Calu3 (cell line): ENCODE data around the gene NSMCE1. TPM values are rescaled to one million over a fixed set of nuclear protein-coding genes. Genes with fewer than 3 reads are reported as not detected.

ENCODE experiments used
- BruUV-seq: library from RNA; stranded (reverse); fragments of 400-500 nt; replicated peaks from 2 replicates; lab custom pipeline; 2021; lab: Mats Ljungman, UMichigan
- CTCF ChIA-PET: fragments of 300-600 bp; sonication (Branson Sonifier 250); formaldehyde crosslinking; loops from one replicate; lab custom pipeline; 2022; ENCODE audit warnings: antibody characterized with exemption; lab: Charles Lee
- DNase-seq: peaks from one replicate; pipeline ENCODE4 v3.0.0; 2022
- H3K27ac Mint-ChIP-seq: one replicate; pipeline ENCODE4 v1.8.0; 2022; ENCODE audit warnings: mixed read lengths; ENCODE audit not compliant: unreplicated experiment
- H3K27me3 Mint-ChIP-seq: one replicate; pipeline ENCODE4 v1.8.0; 2022; ENCODE audit warnings: mixed read lengths; ENCODE audit not compliant: unreplicated experiment
- H3K36me3 Mint-ChIP-seq: one replicate; pipeline ENCODE4 v1.8.0; 2022; ENCODE audit warnings: mild to moderate bottlenecking, moderate library complexity, mixed read lengths; ENCODE audit not compliant: insufficient read depth, unreplicated experiment
- H3K4me1 Mint-ChIP-seq: one replicate; pipeline ENCODE4 v1.8.0; 2022; ENCODE audit warnings: mild to moderate bottlenecking, low read depth, mixed read lengths; ENCODE audit not compliant: unreplicated experiment
- H3K4me3 Mint-ChIP-seq: one replicate; pipeline ENCODE4 v1.8.0; 2022; ENCODE audit warnings: mild to moderate bottlenecking, low read depth, moderate library complexity, mixed read lengths; ENCODE audit not compliant: unreplicated experiment
- H3K9me3 Mint-ChIP-seq: one replicate; pipeline ENCODE4 v1.8.0; 2022; ENCODE audit warnings: low read depth, mixed read lengths; ENCODE audit not compliant: unreplicated experiment
- CTCF ChIP-seq: fragments of 200-600 bp; IDR thresholded peaks from one replicate; pipeline ENCODE4 v1.8.0; 2022; ENCODE audit warnings: antibody characterized with exemption; ENCODE audit not compliant: unreplicated experiment
- intact Hi-C: fragments of 100-400 bp; cut with micrococcal nuclease; formaldehyde crosslinking; loops from one replicate; pipeline ENCODE4 v1.10.0; 2022; ENCODE audit not compliant: unreplicated experiment
- total RNA-seq: library from RNA; stranded (reverse); gene quantifications from 2 replicates; pipeline ENCODE4 v1.2.3, GENCODE V29; 2022

Gene NSMCE1
- total RNA-seq, 1 experiment from 2014 or later: 83.2 TPM

- Mint-ChIP-seq H3K36me3 (peaks cover 34% of the 10 kb centered on the region), H3K9me3 (no peaks in the 10 kb centered on the region), H3K27me3 (no peaks in the 10 kb centered on the region), H3K4me1 (no peaks in the 10 kb centered on the region), H3K4me3 (no peak overlapping the region), H3K27ac (no peak overlapping the region)
- intact Hi-C loops: no loop called here
- BruUV-seq: no TSS peak
- no peak for TF ChIP-seq CTCF
- CTCF ChIA-PET: no interaction called here
- DNase-seq: no peak
These were observed 39.7 kb downstream of the NSMCE1 start for GRCh38 chr16:27228621-27229501.

- no peak overlapping the region for H3K27ac Mint-ChIP-seq
- intact Hi-C loops: no loop called here
- no peaks in the 10 kb centered on the region for H3K4me1 Mint-ChIP-seq
- BruUV-seq: no TSS peak
- H3K27me3 Mint-ChIP-seq: no peaks in the 10 kb centered on the region
- peaks cover 34% of the 10 kb centered on the region for H3K36me3 Mint-ChIP-seq
- no peak overlapping the region for H3K4me3 Mint-ChIP-seq
- H3K9me3 Mint-ChIP-seq: no peaks in the 10 kb centered on the region
- no peak for DNase-seq
- CTCF ChIA-PET: interaction anchor here (1.0 kb wide), 1 partner anchor 17 kb away, joined by 8 read pairs; no protein-coding TSS in a partner anchor
- no peak for TF ChIP-seq CTCF
These were observed 40.5 kb downstream of the NSMCE1 start for GRCh38 chr16:27228045-27228444.

- CTCF ChIA-PET: interaction anchor here (0.7 to 1.0 kb wide), 2 partner anchors 17 to 59 kb away, joined by 3 to 8 read pairs; no protein-coding TSS in a partner anchor
- intact Hi-C loops: no loop called here
- no TSS peak for BruUV-seq
These were observed 41.4 kb downstream of the NSMCE1 start for GRCh38 chr16:27226976-27227705.

GRCh38 chr16:27226476-27226875 is 42.1 kb downstream of the NSMCE1 start:
- intact Hi-C loops: no loop called here
- no peak overlapping the region for H3K27ac Mint-ChIP-seq
- H3K36me3 Mint-ChIP-seq: peaks cover 25% of the 10 kb centered on the region
- no TSS peak for BruUV-seq
- no peaks in the 10 kb centered on the region for H3K9me3 Mint-ChIP-seq
- no peaks in the 10 kb centered on the region for H3K27me3 Mint-ChIP-seq
- CTCF ChIA-PET: no interaction called here
- TF ChIP-seq CTCF: no peak
- H3K4me1 Mint-ChIP-seq: no peaks in the 10 kb centered on the region
- DNase-seq: no peak
- no peak overlapping the region for H3K4me3 Mint-ChIP-seq

More at GRCh38 chr16:27226976-27227705, 41.4 kb downstream of the NSMCE1 start:
- no peaks in the 10 kb centered on the region for H3K27me3 Mint-ChIP-seq
- no peak overlapping the region for H3K27ac Mint-ChIP-seq
- H3K36me3 Mint-ChIP-seq: peaks cover 28% of the 10 kb centered on the region
- no peak overlapping the region for H3K4me3 Mint-ChIP-seq
- no peaks in the 10 kb centered on the region for H3K9me3 Mint-ChIP-seq
- no peaks in the 10 kb centered on the region for H3K4me1 Mint-ChIP-seq
- no peak for DNase-seq
- no peak for TF ChIP-seq CTCF
